IPS DF 4.7 (cell line): ENCODE measurements around the gene ADAMTS3.
"Not testable (repeated sequence)": the region's sequence is repeated elsewhere in the genome, so short reads cannot be mapped to it uniquely, and the experiment has no call there.

Experiments
- DNase-seq: peaks from one replicate; pipeline ENCODE4 v3.0.0-alpha.2; 2013; ENCODE audit warnings: low spot score; ENCODE audit errors: extremely low read depth

The ADAMTS3 gene

DNA sequence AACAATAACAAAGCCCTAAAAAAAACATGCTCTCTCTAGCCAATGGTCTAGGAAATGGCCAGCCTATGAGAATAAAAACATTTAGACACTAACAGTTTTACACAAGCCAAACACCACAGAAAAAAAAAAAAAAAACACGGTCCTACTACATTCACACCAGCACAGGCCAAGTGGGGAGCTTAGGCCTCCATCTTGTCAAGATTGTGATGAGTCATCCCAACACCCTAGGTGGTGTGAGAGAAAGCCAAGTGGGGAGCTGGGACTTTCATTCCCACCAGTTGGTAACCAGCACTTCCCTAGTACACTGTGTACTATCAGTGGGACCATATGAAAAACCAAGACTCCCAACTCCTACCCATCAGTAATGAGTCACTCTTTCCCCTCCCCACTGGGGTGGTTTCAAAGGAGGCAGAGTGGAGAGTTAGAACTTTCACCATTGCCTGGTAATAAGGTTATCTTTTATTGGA, 95.6 kb downstream of the ADAMTS3 start:
- no peak for DNase-seq

DNA sequence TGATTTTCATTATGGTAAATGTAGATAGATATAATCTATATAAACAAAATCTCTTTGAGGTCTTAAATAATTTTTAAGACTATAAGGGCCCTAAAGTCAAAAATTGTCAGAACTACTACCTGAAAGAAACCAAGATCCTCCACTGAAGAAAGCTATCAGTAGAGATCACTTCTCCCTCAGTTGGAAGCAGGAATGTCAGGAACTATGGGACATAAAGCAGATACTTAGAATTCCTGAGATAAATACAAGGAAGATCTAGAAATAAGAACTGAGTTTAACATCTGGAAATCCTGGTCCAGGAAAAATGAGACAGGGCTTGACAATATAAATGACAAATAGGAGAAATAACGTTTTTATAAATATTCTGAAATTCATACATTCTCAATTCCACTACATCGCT, 97.2 kb downstream of the ADAMTS3 start:
- no peak for DNase-seq

GRCh38 chr4:72468904-72469502, 100.0 kb downstream of the ADAMTS3 start:
- DNase-seq, result no peak

DNA sequence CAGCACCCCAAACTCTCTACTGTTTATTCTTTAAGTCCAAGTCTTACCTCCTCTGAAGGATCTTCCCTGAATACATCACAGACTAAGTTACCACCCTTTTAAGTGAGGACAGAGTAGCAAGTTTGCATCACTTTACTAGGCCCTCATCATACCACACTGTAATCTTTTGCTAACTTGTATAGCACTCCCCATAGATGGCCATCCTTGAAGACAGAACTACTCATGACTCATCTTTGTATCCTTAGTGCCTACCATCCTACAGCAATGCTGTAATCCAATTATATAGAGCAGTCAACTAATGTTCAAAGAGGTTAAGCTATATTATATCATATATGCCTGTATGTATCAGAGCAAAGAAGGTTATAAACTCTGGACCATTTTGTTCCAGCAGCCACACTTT, 101.4 kb downstream of the ADAMTS3 start:
- DNase-seq, result no peak

GRCh38 chr4:72463724-72464123, 105.3 kb downstream of the ADAMTS3 start:
- DNase-seq, result no peak

DNA sequence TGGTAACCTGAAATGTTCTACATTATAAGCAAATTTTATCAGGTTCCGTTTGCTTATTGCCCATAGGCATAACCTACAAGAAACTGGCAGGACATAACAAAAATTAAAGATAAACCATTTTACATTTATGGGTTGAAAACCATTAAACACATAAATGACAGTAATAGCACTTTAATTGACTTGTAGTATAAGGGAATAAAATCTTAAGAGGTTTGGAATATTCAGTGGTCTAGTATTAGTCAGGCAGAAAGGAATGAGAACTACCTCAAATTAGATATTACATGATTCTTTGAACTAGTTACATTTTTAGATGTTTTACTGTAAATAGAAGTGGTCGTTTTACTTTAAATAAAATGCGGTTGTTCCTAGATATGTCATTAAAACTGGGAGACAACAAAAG, 111.9 kb downstream of the ADAMTS3 start:
- no peak for DNase-seq

DNA sequence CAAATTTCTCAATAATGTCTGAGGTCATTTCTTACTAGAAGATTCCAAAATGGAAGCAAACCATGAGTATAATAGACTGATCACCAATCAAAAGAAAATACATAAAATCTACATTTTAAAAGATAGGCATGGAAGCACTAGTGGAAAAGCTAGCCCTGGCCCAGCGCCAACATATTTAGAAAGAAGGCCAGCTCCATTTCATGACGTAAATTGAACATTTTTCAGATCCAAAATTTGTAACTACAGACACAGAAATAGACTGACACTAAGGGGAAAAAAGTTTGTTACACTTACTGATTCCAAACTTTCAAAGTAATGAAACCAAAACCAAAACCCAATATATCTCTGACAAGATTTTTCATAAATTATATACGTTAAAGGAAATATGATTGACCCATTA, 117.7 kb downstream of the ADAMTS3 start:
- DNase-seq, result no peak

DNA sequence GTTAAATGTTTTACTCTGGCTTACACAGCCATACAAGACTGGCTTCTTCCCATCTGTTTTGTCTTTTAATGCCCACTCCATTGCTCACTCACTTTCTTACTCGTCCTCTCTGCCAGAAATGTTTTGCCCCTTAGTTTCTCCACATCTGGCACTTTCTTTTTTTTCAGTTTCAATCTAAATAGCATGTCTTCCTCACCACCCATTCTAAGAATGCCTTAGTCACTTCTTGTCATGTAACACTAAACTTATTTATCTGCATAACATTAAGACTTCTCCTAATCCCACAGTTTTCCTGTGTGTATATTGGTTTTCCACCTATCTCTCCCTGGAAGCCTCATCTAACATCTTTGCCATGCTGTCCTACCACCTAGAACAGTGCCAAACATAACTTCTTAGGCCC, 119.3 kb downstream of the ADAMTS3 start:
- DNase-seq, result no peak

DNA sequence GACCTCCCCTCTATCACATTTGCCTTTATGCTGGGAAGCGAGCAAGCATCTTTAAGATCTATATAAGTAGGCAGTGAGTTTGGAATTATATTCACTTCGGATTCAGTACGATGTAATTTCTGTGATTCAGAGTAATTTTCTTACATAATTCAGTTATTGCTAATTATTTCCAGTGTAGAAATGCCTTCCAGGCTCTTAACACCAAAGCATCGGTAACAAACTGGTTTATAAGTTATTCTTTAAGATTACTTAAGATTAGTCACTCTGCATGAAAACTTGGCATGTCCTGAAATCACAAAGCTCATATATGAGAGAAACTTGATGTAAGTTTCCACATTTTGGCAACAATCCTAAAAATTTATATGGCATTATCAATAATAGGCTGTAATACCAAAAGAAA, 120.8 kb downstream of the ADAMTS3 start:
- DNase-seq, result no peak

DNA sequence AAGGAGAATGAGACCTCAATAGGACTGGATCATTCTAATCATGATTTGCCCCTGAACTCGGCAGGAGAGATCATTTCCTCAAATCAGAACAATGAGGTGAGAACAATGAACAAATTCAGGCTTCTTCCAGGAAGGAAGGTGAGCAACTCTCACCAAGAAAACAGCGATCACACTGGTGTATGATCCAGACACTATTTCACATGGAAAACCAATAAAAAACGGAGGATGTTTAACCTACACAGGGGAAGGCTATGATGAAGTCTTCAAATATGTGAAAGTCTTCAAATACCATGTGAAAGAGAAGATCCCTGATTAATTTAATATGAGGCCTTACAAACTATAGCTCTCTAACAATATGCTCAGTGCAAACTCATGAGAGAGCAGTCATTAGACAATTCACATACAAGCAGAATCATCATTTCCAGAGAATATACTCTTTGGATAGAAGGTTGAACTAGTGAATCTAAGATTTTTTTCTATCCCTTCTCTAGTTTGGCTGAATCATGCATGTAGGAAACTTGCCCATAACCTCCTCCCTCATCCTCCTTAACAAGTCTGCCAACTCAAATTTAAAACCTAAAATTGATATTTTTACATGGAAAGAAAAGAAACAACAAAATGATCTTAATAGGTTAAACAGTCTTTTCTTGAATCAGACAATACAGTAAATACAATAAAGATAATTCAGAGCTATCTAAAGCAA, 122.5 kb downstream of the ADAMTS3 start:
- no peak for DNase-seq

- no peak for DNase-seq
Measured at GRCh38 chr4:72444092-72444491, 124.9 kb downstream of the ADAMTS3 start.

GRCh38 chr4:72442715-72443114, 126.3 kb downstream of the ADAMTS3 start:
- no peak for DNase-seq

- DNase-seq, result no peak
Measured at GRCh38 chr4:72442147-72442546, 126.9 kb downstream of the ADAMTS3 start.

GRCh38 chr4:72440386-72440785, 128.6 kb downstream of the ADAMTS3 start:
- DNase-seq, result no peak

DNA sequence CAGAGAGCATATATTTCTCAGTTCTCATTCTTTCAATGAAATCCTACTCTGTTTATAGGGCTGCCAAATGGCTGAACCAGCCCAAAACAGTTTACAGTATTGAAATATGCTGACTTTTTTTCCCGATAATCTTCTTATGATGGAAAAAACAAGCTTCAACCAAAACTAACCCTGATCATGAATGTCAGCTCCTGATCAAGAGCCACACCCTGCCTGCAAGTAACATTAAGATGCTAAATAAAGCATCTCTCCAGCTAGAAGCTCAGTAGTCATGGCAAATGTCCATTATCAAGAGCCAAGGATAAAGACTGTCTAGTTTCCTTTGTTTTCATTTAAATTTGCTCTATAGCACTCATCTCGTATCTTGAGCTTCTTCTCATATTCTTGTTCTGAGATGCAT, 136.0 kb downstream of the ADAMTS3 start:
- DNase-seq, result no peak

DNA sequence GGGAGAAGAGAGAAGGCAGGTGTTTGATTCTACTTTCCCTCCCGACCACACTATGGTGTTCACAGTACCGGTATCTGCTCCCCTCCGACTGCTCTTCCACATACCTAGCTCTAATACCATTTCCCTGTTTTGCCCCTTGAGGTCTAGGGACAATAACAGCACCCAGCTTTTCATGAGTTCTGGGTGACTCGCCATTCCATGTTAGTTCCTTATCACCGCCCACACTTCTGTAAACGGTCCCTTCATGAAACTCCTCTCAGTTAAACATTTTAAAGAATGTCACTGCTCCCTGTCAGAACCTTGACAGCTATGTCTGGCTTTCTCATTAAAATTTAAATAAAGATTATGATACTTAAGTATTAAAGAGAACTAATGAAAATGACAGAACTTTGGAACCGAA, 136.7 kb downstream of the ADAMTS3 start:
- no peak for DNase-seq

GRCh38 chr4:72430988-72431387, 138.0 kb downstream of the ADAMTS3 start:
- DNase-seq, result no peak

DNA sequence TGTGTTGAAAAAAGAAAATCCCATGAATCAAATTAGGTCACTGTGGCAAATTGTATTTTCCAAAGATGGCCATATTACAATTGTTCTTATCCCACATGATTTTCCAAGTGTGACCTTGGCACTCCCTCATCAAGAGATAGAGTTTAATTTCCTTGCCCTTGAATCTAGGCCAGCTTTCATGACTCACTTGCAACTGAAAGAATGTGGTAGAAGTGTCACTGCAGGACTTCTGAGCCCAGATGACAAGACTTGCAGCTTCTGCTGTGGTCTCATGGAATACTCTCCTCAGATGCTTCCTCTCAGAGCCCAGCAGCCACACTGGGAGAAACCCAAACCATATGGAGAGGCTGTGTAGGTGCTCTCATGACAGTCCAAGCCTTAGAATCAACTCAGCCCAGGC, 139.0 kb downstream of the ADAMTS3 start:
- no peak for DNase-seq

GRCh38 chr4:72429397-72429889, 139.6 kb downstream of the ADAMTS3 start:
- DNase-seq, result no peak

DNA sequence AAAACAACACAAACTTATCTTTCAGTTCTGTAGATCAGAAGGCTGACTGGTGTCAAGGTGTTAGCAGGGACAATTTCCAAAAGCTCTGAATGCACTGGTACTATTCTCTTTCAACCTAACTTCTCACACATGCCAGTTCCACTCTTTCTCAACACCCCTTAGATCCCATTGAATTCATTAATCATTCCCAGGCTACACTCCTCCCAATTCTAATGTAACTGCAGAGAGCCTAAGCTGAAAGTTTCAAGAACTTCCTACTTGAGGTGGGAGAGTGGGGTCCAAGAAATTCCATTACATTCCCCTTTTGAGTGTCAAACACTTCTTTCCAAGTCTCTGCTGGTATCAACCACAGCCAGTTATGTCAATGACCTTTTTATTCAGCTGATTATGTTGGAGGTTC, 142.0 kb downstream of the ADAMTS3 start:
- DNase-seq, result no peak

DNA sequence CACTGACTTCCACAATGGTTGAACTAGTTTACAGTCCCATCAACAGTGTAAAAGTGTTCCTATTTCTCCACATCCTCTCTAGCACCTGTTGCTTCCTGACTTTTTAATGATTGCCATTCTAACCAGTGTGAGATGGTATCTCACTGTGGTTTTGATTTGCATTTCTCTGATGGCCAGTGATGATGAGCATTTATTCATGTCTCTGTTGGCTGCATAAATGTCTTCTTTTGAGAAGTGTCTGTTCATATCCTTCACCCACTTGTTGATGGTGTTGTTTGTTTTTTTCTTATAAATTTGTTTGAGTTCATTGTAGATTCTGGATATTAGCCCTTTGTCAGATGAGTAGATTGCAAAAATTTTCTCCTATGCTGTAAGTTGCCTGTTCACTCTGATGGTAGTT, 143.1 kb downstream of the ADAMTS3 start:
- not testable (repeated sequence) for DNase-seq

- DNase-seq, result no peak
Measured at GRCh38 chr4:72424006-72424405, 145.0 kb downstream of the ADAMTS3 start.

DNA sequence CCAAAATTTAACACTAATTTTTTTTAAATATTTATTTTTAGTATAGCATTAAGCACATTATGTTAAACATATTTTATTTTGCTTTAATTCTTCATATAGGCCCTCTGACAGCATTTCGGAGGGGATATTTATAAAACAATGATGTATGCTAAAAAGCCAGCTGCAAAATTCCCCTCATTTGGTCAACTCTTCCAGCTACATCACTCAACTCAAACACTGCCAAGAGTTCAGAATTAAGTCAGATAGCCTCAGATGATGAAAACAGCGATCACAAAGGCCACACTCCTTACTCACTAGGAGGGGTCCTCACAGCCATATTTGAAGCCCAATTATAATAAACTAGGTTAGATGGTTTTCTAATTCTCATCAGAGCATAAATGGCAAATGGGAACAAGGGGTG, 146.6 kb downstream of the ADAMTS3 start:
- no peak for DNase-seq
